Measurements from ENCODE around the gene FBXO22. TPM values are rescaled to one million over a fixed set of nuclear protein-coding genes. Genes with fewer than 3 reads are reported as not detected.
"Not testable (repeated sequence)": the region's sequence is repeated elsewhere in the genome, so short reads cannot be mapped to it uniquely, and the experiment has no call there.

FBXO22 gene
- total RNA-seq, 1 donor from 2014 or later = 19.2 TPM

DNA sequence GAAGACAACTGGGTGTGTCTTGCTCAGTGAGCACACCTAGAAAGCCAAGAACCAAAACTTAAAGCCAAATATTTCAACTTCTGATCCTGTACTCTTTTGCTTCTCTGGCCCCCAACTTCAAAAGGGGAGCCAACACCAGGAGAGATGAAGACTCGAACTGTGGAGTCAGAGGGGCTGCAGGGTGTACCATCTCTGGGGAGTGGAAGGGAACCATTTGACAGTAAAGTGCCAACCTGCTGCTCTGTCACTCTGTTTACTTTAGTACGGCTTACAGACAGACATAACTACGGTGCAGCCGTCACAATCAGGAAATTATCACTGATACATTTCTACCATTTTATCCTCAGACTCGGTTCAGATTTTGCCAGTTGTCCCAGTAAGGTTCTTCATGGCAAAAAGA is 1.6 kb downstream of the FBXO22 start:
- ATAC-seq (no peak), DNase-seq (ENCODE audit: missing footprints) (no peak)
- intact Hi-C loops (cut with DNase I) = no loop called here

DNA sequence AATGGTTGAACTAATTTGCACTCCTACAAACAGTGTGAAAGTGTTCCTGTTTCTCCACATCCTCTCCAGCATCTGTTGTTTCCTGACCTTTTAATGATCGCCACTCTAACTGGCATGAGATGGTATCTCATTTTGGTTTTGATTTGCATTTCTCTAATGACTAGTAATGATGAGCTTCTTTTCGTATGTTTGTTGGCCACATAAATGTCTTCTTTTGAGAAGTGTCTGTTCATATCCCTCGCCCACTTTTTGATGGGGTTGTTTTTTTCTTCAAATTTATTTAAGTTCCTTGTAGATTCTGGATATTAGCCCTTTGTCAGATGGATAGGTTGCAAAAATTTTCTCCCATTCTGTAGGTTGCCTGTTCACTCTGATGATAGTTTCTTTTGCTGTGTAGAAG is 6.7 kb downstream of the FBXO22 start:
- DNase-seq (ENCODE audit: missing footprints); ATAC-seq; intact Hi-C loops (cut with DNase I): not testable (repeated sequence)

DNA sequence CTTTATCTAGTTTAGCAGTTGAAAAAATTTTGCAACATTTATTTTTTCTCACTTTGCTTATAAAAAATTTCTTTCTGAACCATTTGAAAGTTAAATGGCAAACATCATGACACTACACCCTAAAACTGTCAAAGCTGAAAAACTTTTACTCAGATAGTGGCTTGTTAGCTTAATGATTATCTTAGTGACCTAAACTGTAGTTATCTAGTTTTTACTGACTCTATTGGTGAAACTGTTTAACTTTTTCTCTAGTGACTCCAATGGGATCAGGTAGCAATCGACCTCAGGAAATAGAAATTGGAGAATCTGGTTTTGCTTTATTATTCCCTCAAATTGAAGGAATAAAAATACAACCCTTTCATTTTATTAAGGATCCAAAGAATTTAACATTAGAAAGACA is 13.3 kb downstream of the FBXO22 start:
- intact Hi-C loops (cut with DNase I) = no loop called here
- DNase-seq (ENCODE audit: missing footprints) (no peak), ATAC-seq (no peak)

DNA sequence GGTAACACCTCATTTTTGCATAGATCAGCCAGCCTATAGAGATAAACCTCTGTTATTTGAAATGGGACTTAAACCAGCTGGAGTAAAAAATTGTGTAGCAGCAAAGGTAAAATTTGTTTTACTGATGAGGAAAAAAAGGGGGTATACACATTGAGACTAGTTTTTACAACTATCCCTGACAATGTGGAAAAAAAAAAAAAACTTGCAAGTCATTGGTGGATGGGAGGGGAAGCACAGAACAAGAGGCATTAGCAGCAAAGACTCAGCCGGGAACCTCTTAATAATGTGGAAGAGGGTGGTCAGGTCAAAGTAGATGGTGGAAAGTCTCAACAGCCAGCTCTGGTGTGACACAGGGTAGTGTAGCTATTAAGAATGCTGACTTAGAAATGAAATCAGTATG is 14.5 kb downstream of the FBXO22 start:
- ATAC-seq (no peak), DNase-seq (ENCODE audit: missing footprints) (no peak)
- intact Hi-C loops (cut with DNase I) = no loop called here

DNA sequence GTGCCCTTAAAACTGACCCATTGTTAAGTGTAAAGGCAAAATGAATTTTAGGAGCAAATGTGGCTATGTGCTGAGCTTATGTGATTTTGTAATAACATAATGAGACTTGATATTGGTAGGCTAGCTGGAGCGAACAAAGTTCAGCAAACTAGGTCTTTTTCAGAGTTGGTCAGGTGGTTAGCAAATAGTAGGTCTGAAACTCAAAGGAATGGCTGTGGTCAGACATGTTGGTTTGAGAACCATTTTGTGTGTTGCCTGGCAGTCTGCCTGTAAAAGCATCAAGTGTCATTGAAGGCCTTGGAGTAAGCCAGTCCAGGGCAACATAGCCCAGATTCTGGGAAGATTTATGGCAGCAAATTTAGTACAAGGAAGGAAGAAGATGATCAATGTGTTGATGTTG is 16.4 kb downstream of the FBXO22 start:
- DNase-seq (ENCODE audit: missing footprints) (no peak), ATAC-seq (no peak)
- intact Hi-C loops (cut with DNase I) = loop anchor here (5.0 kb wide), 1 partner anchor 108 kb away; no protein-coding TSS in a partner anchor

DNA sequence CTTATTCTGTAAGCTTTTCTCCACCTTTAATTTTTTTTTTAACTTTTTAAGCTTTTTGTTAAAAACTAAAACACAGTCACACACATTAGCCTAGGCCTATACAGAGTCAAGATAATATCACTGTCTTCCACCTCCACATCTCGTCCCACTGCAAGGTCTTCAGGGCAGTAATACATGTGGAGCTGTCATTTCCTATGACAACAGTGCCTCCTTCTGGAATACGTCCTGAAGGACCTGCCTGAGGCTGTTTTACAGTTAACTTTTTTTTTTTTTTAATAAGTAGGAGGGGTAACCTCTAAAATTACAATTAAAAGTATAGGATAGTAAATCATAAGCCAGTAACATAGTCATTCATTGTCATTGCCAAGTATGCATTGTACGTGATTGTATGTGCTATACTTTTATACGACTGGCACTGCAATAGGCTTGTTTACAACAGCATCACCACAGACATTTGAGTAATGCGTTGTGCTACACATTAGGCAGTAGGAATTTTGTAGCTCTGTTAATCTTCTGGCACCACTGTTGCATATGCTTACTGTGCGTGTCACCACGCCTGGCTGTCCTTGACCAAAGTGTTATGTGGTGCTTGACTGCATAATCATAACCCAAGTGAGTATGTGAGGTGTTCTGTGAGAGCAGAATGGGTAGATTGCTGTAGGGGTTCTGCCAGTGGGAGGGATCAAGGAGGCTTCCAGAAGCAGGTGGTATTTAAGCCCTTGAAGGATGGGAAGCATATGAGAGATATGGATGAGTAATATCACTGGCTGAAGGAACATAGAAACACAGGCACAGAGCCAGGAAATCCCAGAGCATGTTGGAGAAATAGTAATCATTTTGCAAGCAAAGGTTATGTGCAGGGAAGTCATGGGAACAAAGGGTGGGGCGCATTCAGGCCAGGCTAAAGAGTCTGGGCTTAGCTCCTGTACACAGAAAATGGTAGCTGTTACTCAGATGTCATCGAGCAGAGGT is 18.3 kb downstream of the FBXO22 start:
- intact Hi-C loops (cut with DNase I) = loop anchor here (5.0 kb wide), 1 partner anchor 110 kb away; no protein-coding TSS in a partner anchor
- DNase-seq (ENCODE audit: missing footprints) = no peak
- peak; percentile 76 for ATAC-seq

DNA sequence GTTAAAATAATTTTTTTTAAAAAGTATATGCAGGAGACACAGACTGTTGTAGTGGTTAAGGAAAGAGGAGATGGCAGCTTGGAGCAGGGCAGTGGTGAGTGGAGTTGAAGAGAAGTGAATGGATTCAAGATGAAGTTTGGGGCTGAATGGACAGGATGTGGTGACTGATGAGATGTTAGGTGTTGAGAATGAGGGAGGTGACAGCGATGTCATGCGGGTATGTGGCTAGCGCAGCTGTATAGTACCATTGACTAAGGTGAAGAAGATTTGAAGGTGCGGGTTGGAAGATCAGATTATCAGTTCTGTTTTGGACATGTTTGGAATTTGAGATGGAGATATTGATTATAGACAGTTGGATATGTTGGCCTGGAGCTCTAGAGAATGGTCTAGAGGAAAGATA is 20.1 kb downstream of the FBXO22 start:
- ATAC-seq = no peak

DNA sequence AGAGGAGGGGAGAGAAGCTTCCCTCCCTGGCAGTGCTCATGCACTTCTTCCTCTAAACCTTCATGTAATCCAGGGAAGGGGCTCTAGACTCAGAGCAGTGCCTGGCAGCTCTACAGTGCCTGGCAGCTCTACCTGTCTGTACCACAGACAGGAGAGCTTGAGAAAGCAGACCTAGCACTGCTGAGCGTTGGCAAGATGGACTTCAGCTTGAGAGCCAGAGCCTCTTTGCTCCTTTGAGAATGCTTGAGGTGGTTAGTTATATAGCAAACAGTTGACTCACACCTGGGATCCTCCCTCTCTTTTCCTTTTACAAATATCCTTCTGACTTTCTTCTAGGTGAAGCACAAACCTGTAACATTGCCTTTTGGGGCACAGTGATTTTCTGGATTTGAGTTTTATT is 20.9 kb downstream of the FBXO22 start:
- no peak for DNase-seq (ENCODE audit: missing footprints)
- intact Hi-C loops (cut with DNase I) = loop anchor here (5.0 kb wide), 1 partner anchor 112 kb away; no protein-coding TSS in a partner anchor
- ATAC-seq = no peak

More for the DNA sequence above, 20.1 kb downstream of the FBXO22 start:
- no peak for DNase-seq (ENCODE audit: missing footprints)
- intact Hi-C loops (cut with DNase I) = loop anchor here (5.0 kb wide), 1 partner anchor 111 kb away; no protein-coding TSS in a partner anchor

DNA sequence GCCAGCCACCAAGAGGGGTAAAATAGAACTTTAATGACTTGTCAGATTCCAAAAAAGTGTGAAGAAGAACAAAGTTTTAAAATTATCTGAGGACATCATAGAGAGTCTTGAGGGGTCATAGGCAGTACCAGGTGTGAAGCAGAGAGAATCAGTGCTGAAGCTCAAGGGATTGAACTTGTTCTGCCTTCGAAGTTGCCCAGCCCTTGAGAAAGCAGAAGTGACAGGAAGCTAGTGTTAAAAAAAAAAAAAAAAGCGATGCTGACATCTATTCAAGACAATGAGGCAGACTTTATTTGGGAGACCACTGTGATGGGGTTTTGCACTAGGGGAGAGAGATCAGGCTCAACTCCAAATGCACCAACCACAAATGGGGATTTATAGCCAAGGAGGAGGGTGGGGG is 21.8 kb downstream of the FBXO22 start:
- DNase-seq (ENCODE audit: missing footprints) (no peak), ATAC-seq (no peak)
- intact Hi-C loops (cut with DNase I) = no loop called here

DNA sequence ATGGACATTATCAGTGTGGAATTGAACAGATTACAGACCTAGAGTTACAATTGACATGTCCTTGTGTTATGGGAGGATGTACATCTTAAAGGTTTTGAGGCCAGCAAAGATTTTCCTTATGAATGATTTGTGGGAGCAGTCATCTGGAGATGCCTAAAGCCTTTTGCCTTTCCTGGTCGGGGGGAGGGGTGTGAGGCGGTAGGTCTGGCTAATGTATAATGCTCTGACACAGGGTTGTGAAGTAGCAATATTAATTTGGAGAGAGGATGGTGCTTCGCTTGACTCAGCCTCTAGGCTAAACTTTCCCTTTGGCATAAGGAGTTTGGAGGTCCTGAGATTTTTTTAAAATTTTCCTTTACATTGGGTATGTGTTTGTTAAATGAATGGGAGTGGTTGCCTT is 23.3 kb downstream of the FBXO22 start:
- intact Hi-C loops (cut with DNase I) = no loop called here
- DNase-seq (ENCODE audit: missing footprints) = no peak
- no peak for ATAC-seq

DNA sequence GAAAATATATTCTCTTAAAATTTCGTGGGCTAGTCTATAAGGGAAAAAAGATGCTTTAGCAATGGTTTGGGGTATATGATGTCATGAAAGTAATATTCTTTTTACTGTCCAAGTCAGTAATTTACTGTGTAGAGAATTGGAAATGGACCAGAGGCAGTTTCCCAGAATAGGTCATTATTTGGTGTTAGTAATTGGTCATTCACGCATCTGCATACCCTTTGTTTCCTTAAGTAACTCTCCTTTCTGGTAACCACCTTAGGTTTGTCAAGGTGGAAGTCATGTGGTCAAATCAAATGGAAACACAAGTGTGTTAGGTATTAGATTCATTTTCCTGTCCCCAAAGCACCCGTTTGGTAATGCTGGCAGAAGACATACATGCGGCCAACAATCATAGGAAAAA is 23.9 kb downstream of the FBXO22 start:
- intact Hi-C loops (cut with DNase I) = no loop called here
- no peak for DNase-seq (ENCODE audit: missing footprints)
- ATAC-seq = no peak

DNA sequence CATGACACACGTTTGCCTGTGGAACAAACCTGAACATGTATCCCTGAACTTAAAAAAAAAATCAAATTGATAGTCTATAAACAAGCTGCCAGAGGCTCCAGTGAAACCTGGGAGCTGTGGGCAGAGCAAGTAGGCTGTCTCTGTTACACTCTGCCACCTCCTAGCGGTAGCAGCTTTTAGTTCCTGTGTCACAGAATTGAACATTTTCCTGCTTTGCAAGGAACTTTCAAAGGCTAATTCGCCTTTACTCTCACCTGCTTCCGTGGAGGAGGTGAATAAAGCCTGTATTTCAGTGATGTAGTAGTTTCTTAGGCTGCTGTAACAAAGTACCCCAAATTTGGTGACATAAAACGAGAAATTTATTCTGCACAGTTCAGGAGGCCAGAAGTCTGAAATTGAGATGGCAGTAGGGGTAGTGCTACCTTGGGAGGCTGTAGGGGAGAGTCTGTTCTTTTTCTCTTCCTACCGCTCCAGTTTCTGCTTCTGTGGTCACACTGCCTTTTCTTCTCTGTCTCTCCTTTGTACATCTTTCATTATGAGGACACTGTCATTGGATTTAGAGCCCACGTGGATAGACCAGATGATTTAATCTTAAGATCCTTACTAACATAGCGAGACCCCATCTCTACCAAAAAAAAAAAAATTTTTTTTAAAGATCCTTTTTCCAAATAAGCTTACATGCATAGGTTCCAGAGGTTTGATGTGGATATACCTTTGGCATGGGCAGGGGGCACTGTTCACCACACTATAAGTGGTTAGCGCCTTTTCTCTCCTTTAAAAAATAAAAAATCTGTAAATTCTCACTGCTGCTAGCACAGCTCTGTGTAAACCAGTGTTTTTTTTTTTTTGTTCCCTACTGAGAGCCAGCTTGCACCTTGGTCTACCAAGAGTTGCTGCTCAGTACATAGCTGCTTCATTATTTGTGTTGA is 25.3 kb downstream of the FBXO22 start:
- intact Hi-C loops (cut with DNase I) = no loop called here
- no peak for ATAC-seq

DNA sequence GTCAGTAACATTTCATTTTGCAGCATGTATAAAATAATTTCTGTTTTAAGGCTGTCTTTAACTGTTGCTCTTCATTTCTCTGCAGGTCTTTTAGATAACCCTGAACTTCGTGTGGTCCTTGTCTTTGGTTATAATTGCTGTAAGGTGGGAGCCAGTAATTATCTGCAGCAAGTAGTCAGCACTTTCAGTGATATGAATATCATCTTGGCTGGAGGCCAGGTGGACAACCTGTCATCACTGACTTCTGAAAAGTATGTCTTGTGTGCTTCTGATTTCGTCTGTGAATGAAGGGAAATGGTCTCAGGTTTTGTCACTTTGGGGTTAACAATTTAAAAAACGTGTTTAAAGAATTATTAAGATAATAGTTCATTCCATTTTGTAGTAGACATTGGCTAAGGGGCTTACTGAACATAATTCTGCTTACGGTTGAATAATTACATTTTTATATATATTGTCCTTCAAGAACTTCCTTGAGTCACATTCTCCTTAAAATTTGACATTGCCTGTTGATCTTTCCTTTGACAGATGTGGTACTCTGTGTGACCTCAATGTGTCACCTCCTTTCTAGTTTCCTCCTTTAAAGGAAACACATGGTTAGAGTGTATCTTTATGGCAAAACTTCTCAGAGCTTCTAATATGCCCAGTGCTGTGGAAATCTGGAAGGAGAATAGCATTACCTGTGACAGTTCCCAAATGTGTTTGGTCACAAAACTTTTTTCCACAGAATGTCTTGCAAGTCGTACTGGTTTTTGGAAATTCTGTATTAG is 26.3 kb downstream of the FBXO22 start:
- intact Hi-C loops (cut with DNase I) = no loop called here
- no peak for ATAC-seq
- no peak for DNase-seq (ENCODE audit: missing footprints)

More for the DNA sequence above, 25.3 kb downstream of the FBXO22 start:
- no peak for DNase-seq (ENCODE audit: missing footprints)

DNA sequence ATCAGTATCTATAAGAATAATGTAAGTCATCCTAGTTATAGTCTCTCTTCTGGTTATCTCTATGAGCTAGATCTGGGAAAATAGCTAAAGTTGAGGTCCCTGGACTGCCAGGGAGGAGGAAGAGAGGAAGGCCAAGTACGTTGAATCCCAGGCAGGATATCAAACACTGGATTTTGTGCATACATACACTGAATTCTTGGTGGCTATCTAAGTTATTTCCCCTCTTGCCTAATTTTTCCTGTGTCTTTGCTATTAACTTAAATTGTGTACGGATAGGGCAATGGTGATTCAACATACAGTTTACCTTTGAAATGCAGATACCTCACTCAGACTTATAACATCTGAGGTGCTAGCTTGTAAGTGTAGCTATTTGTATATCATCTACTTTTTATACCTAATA is 27.2 kb downstream of the FBXO22 start:
- ATAC-seq = no peak
- intact Hi-C loops (cut with DNase I) = no loop called here

DNA sequence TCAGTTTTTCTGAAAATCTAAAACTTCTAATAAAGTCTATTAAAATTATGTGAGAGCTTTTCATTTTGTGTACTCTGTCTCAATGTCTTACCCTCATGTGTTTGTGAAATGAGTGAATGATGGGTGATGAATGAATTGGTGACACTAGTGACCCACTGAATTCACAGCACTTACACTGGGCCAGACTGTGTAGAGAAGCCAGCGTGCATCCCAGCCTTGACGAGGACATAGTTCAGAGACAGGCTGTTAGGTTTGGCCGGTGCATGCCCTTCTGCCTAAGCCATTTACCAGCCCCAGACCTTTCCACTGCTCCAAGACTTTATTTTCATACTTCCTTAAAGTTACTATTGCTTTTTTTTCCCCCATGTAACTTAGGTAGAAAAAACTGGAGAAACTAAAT is 38.8 kb downstream of the FBXO22 start:
- no peak for ATAC-seq
- no peak for DNase-seq (ENCODE audit: missing footprints)
- intact Hi-C loops (cut with DNase I) = no loop called here

More for the DNA sequence above, 27.2 kb downstream of the FBXO22 start:
- DNase-seq (ENCODE audit: missing footprints) = no peak

DNA sequence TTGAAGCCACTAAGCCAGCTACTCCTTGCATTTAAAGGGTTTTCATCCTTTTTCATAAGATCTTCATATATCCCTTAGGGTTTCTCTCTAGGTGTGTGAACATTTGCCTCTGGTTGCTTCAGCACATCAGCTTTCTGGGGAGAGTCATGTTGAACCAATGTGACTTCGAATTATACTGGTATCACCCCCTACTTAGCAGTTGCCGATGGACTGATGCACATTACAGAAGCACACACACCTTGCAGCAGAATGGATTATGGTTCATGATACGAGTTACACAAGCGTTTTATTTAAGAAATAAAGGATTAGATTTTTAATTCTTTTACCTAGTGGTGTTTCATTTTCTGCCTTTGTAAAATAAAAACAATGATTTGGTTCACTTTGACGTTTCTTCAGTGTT is 39.6 kb downstream of the FBXO22 start:
- ATAC-seq = no peak
- intact Hi-C loops (cut with DNase I) = no loop called here

DNA sequence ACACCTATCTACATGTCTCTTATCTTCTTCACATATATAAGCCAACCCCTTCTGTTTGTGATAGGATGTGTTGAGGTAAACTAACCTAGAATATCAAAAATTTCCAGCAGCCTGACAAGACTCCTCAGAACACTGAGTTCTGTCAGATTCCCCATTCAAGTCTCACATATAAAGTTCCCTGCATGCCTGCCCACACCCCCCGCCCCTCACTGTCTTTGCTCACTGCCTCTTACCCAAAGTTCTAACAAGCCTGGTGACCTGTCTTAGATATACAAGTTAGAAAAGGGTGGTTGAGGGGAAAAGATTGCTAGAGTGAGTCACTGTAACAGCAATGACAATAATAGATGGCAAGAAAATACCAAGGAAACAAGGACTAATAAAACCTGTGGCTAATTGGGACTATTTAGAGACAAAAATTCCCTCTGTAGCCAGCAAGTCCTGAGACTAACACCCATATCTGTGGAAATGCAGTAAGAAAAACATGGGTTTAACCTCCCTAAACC is 40.1 kb downstream of the FBXO22 start:
- intact Hi-C loops (cut with DNase I) = no loop called here

More for the DNA sequence above, 39.6 kb downstream of the FBXO22 start:
- no peak for DNase-seq (ENCODE audit: missing footprints)

DNA sequence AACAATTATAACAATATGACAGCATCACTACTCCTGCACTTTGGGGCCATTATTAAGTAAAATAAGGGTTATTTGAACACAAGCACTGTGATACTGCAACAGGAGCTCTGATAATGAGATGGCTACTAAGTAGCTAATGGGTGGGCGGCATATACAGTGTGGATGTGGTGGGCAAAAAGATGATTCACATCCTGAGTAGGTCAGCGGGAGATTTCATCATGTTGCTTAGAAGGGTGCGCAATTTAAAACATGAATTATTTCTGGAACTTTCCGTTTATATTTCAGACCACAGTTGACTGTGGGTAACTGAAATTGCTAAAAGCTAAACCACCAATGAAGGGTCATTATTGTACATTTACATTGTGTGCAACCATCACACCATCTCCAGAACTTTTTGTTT is 42.3 kb downstream of the FBXO22 start:
- intact Hi-C loops (cut with DNase I) = no loop called here
- DNase-seq (ENCODE audit: missing footprints) (no peak), ATAC-seq (no peak)

More for the DNA sequence above, 40.1 kb downstream of the FBXO22 start:
- DNase-seq (ENCODE audit: missing footprints) (no peak), ATAC-seq (no peak)

All from Right ventricle myocardium inferior (tissue), 1 donor.